T-helper 9 cell (primary cell): ENCODE measurements around the gene SMO.
"Not testable (repeated sequence)": the region's sequence is repeated elsewhere in the genome, so short reads cannot be mapped to it uniquely, and the experiment has no call there.

Experiments used
- DNase-seq: peaks from one replicate; pipeline ENCODE4 v3.0.0-alpha.2; 2020

The SMO gene

DNA sequence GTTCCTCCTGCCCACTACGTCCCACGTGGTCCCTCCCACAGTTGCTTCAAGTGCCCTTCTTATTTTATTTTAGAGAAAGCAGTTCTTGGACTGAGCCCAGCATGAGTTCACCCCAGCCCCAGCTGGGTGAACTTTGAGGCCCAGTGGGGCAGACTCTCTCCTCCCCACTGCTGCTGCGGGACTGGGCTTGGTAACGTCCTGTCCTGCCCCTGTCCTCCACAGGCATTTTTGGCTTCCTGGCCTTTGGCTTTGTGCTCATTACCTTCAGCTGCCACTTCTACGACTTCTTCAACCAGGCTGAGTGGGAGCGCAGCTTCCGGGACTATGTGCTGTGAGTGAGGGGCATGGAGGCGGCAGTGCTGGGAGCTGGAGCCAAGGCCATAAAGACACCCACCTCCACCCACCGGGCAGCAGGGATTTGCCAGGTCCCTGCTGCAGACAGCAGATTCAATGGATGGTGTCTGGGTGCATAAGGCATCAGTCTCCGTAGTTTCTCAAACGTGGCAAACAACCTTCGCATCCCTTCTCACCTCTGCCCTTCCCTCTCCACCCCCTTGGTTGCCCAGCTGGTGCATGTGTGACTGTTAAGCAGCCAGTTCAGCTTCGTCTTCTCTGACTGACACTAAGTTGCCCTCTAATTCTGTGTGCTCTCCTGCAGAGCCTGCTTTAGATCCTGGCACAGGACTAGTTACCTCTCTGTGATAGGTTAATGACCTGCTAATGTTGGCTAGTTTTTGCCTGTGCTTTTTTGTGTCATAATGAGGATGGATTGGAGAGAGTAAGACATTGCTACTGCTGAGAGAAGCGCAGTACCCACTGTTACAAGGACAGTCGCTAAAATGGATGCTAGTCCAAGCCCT lies 20.9 kb downstream of the SMO start:
- DNase-seq = no peak

DNA sequence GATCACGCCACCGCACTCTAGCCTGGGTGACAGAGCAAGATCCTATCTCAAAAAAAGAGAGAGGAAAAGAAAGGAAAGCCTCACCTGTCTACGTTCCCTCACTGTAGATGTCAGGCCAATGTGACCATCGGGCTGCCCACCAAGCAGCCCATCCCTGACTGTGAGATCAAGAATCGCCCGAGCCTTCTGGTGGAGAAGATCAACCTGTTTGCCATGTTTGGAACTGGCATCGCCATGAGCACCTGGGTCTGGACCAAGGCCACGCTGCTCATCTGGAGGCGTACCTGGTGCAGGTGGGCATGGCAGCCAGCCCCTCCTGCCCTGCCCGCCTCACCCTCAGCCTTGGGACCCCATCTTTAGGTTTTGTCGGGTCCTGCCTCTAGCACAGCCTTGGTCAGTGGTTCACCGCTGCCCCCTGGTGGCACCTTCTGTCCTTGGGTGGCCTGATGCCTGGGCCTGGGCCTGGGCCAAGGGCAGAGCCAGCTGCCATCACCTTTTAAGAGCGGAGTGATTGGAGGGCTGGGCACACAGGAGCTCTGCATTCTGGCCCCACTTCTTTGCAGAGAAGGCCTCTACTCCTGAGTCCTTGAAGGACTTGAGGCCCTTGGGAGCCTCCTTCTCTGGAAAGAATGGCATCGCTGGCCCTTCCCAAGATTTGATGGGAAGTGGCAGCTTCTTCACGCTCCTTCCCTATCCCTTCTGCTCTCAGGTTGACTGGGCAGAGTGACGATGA lies 22.0 kb downstream of the SMO start:
- DNase-seq = peak; percentile 43

GRCh38 chr7:129210989-129211312 lies 22.5 kb downstream of the SMO start:
- no peak for DNase-seq

DNA sequence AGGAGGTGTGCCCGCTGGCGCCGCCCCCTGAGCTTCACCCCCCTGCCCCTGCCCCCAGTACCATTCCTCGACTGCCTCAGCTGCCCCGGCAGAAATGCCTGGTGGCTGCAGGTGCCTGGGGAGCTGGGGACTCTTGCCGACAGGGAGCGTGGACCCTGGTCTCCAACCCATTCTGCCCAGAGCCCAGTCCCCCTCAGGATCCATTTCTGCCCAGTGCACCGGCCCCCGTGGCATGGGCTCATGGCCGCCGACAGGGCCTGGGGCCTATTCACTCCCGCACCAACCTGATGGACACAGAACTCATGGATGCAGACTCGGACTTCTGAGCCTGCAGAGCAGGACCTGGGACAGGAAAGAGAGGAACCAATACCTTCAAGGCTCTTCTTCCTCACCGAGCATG lies 23.7 kb downstream of the SMO start:
- no peak for DNase-seq

GRCh38 chr7:129212596-129212995 lies 24.2 kb downstream of the SMO start:
- no peak for DNase-seq

DNA sequence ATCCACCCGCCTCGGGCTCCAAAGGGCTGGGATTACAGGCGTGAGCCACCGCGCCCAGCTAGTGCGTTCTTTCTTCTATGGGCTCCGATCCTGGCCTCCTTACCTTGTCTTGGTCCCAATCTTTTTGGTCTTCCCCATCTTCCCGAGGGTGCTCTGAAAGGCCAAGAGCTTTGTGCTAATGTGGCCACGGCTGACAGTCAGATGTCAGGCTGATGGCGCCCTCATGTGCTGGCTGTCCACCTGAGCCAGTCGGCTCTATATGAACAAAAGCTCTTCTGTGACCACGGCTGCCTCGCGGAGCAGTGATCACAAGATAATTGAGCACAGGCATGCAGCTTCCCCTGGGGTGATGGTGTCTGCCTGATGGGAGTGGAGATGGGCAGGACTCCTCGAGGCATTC lies 25.4 kb downstream of the SMO start:
- DNase-seq = no peak

DNA sequence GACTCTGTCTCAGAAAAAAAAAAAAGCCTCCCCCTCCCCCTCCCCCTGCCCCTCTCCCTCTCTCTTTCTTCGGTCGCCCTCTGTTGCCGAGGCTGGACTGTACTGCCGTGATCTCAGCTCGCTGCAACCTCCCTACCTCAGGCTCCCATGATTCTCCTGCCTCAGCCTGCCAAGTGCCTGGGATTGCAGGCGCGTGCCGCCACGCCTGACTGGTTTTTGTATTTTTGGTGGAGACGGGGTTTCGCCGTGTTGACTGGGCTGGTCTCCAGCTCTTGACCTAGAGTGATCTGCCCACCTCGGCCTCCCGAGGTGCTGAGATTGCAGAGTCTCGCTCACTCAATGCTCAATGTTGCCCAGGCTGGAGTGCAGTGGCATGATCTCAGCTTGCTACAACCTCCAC lies 27.3 kb downstream of the SMO start:
- DNase-seq = not testable (repeated sequence)

DNA sequence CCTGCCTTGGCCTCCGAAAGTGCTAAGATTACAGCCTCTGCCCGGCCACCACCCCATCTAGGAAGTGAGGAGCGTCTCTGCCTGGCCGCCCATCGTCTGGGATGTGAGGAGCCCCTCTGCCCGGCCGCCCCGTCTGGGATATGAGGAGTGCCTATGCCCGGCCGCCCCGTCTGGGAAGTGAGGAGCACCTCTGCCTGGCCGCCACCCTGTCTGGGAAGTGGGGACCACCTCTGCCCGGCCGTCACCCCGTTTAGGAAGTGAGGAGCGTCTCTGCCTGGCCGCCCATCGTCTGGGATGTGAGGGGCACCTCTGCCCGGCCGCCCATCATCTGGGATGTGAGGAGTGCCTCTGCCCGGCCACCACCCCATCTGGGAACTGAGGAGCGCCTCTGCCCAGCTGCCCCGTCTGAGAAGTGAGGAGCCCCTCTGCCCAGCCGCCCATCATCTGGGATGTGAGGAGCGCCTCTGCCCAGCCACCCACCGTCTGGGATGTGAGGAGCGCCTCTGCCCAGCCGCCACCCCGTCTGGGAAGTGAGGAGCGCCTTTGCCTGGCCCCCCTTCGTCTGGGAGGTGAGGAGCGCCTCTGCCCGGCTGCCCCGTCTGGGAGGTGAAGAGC lies 27.8 kb downstream of the SMO start:
- not testable (repeated sequence) for DNase-seq

GRCh38 chr7:129216821-129217416 lies 28.5 kb downstream of the SMO start:
- DNase-seq = not testable (repeated sequence)

- DNase-seq = peak; percentile 75
Observed at GRCh38 chr7:129218514-129219062, 30.2 kb downstream of the SMO start.

DNA sequence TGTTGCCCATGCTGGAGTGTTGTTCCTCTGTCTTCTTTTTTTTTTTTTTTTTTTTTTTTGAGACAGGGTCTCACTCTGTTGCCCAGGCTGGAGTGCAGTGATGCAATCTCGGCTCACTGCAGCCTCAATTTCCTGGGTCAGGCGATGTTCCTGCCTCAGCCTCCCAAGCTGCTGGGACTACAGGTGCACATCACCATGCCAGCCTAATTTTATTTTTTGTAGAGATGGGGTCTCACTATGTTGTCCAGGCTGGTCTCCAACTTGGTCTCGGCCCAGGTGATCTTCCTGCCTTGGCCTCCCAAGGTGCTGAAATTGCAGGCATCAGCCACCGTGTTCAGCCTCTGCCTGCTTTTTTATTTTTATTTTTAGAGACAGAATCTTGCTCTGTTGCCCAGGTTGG lies 30.7 kb downstream of the SMO start:
- not testable (repeated sequence) for DNase-seq

- DNase-seq = no peak
Observed at GRCh38 chr7:129222064-129222463, 33.6 kb downstream of the SMO start.

DNA sequence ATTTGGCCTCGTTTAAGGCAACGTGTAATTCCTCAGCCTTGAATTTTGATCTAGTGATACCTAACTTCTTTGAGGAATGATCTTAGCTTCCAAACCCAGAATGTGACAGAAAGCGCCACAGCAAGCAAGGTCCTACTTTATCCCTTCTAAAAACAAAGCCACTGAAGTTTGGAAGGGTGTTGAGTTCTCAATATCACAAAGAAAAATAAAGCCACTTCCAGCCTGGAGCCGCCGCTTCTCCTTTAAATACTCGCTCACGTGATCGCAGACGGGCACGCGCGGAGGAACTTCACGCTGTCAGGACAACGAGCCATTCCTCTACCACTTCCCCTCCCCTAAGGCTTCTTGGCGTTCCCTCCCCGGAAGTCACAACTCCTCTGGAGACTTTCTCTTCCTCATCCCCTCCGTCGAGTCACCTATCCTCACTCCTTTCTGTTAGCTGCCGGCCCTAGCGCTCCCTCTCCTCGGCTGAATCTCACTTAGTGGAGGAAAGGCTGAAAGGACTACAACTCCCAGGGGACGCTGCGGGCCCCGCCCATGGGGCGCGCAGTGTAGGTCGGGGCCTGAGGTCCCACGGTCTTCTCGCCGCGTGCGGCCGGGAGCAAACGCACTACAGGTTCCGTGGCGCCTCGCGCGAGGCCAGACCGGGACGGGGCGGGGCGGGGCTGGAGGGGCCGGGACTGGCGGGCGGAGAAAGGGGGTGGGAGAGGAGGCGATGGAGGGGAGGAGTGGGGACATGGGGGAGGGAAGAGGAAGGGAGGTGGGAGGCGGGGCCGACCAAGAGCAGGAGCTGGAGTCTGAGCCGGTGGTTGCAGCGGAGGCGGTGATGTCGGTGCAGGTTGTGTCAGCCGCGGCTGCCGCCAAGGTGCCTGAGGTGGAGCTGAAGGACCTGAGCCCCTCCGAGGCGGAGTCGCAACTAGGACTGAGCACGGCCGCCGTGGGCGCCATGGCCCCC lies 36.1 kb downstream of the SMO start, which contains the start of gene AHCYL2:
TSS of gene AHCYL2 (plus strand) at position 780 of the 955 bp plus-strand sequence.
- DNase-seq = peak; percentile 98

- DNase-seq = peak; percentile 53
Observed at GRCh38 chr7:129225206-129225930, 36.9 kb downstream of the SMO start.

- no peak for DNase-seq
Observed at GRCh38 chr7:129225931-129226572, 37.6 kb downstream of the SMO start.

- DNase-seq = no peak
Observed at GRCh38 chr7:129227646-129228578, 39.5 kb downstream of the SMO start.

- DNase-seq = no peak
Observed at GRCh38 chr7:129228633-129229032, 40.2 kb downstream of the SMO start.

DNA sequence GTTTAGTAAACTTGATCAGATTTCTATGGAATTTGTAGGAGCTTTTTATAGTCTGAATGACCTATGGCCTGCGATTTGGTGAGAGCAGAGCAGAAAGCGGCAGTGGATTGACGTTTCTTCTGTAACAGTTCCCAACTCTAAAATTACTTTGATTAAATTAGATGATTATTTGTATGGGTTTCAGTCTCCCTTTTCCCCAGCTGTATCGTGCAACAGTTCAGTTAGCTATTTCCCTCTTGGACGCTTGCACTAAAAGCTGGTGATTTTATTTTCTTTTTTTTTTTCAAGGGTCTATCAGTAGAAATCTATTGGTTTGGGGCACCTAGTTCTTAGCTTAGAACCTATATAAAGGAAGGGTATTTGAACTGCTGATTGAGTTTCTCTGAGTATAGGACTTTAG lies 43.2 kb downstream of the SMO start:
- no peak for DNase-seq

DNA sequence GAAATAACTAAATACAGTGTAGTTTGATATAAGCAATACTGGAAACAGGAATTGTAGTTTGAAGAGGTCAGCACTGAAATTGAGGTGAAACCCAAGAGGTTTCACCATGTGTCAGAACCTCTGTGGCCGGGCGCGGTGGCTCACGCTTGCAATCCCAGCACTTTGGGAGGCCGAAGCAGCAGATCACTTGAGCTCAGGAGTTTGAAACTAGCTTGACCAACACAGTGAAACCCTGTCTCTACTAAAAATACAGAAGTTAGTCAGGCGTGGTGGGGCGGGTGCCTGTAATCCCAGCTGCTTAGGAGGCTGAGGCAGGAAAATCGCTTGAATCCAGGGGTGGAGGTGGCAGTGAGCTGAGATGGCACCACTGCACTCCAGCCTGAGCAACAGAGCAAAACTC lies 50.1 kb downstream of the SMO start:
- no peak for DNase-seq
